Liver (tissue), 9 donors: ENCODE data around the gene TANGO6. TPM values are rescaled to one million over a fixed set of nuclear protein-coding genes. Genes with fewer than 3 reads are reported as not detected.

Source experiments
- DNase-seq: peaks from one replicate; pipeline ENCODE4 v3.0.0-alpha.2; 2017; ENCODE audit warnings: low spot score
- H3K27ac ChIP-seq, 2 donors: one replicate each; pipeline ENCODE4 v1.7.0; 2013; ENCODE audit warnings: inconsistent platforms in 2 of 2, low read length in 2 of 2, control low read depth in 1 of 2, low read depth in 1 of 2, mild to moderate bottlenecking in 1 of 2
- H3K27me3 ChIP-seq, 4 donors: one replicate each; pipeline versions ENCODE4 v1.6.1 to v1.7.0; 2013; ENCODE audit warnings: low read length in 3 of 4, inconsistent platforms in 1 of 4, mild to moderate bottlenecking in 1 of 4, moderate library complexity in 1 of 4; ENCODE audit not compliant: control insufficient read depth in 4 of 4, insufficient read depth in 4 of 4
- H3K36me3 ChIP-seq, 4 donors: one replicate each; pipeline versions ENCODE4 v1.6.1 to v1.7.0; 2013; ENCODE audit warnings: low read length in 3 of 4, mild to moderate bottlenecking in 3 of 4, low read depth in 1 of 4, moderate library complexity in 1 of 4; ENCODE audit not compliant: control insufficient read depth in 4 of 4, insufficient read depth in 3 of 4
- H3K4me1 ChIP-seq, 4 donors: one replicate each; pipeline versions ENCODE4 v1.6.1 to v1.7.0; 2013; ENCODE audit warnings: low read length in 3 of 4, mild to moderate bottlenecking in 3 of 4, moderate library complexity in 1 of 4; ENCODE audit not compliant: control insufficient read depth in 4 of 4, insufficient read depth in 4 of 4
- H3K4me3 ChIP-seq, 3 donors: one replicate each; pipeline versions ENCODE4 v1.6.1 to v1.7.0; 2013; ENCODE audit warnings: low read length in 3 of 3, control low read depth in 1 of 3, low read depth in 1 of 3, mild to moderate bottlenecking in 1 of 3
- H3K9ac ChIP-seq, 2 donors: one replicate each; pipeline ENCODE4 v1.7.0; 2013; ENCODE audit warnings: low read length in 2 of 2, mild to moderate bottlenecking in 2 of 2, moderate library complexity in 2 of 2, control low read depth in 1 of 2, low read depth in 1 of 2
- H3K9me3 ChIP-seq, 4 donors: one replicate each; pipeline versions ENCODE4 v1.6.1 to v1.7.0; 2013; ENCODE audit warnings: low read length in 3 of 4; ENCODE audit not compliant: control insufficient read depth in 4 of 4
- CTCF ChIP-seq: fragments of 150-350 bp; IDR thresholded peaks from 2 replicates; pipeline ENCODE4 v1.5.1; 2017; ENCODE audit warnings: improper control_type of control experiment, low read depth, low read length; ENCODE audit not compliant: missing input control
- EGR1 ChIP-seq, 2 donors: IDR thresholded peaks; 2 replicates each; pipeline ENCODE4 v1.6.1; 2016 to 2018; ENCODE audit warnings: antibody characterized with exemption in 2 of 2, low read depth in 2 of 2
- FOXA1 ChIP-seq: IDR thresholded peaks from 2 replicates; pipeline ENCODE4 v1.6.1; 2016; ENCODE audit warnings: antibody characterized with exemption
- FOXA2 ChIP-seq: IDR thresholded peaks from 2 replicates; pipeline ENCODE4 v1.6.1; 2016; ENCODE audit warnings: antibody characterized with exemption
- GABPA ChIP-seq, 2 donors: IDR thresholded peaks in 1 of 2; conservative IDR thresholded peaks in 1 of 2; 2 replicates each; pipeline ENCODE4 v1.6.1; 2016; ENCODE audit warnings: antibody characterized with exemption in 2 of 2, mild to moderate bottlenecking in 1 of 2, moderate library complexity in 1 of 2
- HNF4A ChIP-seq, 2 donors: conservative IDR thresholded peaks; 2 replicates each; pipeline ENCODE4 v1.6.1; 2016; ENCODE audit warnings: antibody characterized with exemption in 2 of 2, mild to moderate bottlenecking in 2 of 2
- HNF4G ChIP-seq: IDR thresholded peaks from 2 replicates; pipeline ENCODE4 v1.6.1; 2016; ENCODE audit warnings: antibody characterized with exemption
- JUND ChIP-seq, 2 donors: IDR thresholded peaks; 2 replicates each; pipeline ENCODE4 v1.6.1; 2016; ENCODE audit warnings: antibody characterized with exemption in 2 of 2
- MAX ChIP-seq: IDR thresholded peaks from 2 replicates; pipeline ENCODE4 v1.6.1; 2016; ENCODE audit warnings: antibody characterized with exemption
- NR2F2 ChIP-seq: IDR thresholded peaks from 2 replicates; pipeline ENCODE4 v1.6.1; 2016; ENCODE audit warnings: antibody characterized with exemption
- RAD21 ChIP-seq, 2 donors: IDR thresholded peaks; 2 replicates each; pipeline ENCODE4 v1.6.1; 2016; ENCODE audit warnings: antibody characterized with exemption in 2 of 2, mild to moderate bottlenecking in 2 of 2
- REST ChIP-seq: IDR thresholded peaks from 2 replicates; pipeline ENCODE4 v1.6.1; 2016; ENCODE audit warnings: antibody characterized with exemption, mild to moderate bottlenecking
- RXRA ChIP-seq, 2 donors: IDR thresholded peaks; 2 replicates each; pipeline ENCODE4 v1.6.1; 2017 to 2018; ENCODE audit warnings: antibody characterized with exemption in 2 of 2, mild to moderate bottlenecking in 1 of 2
- TAF1 ChIP-seq: conservative IDR thresholded peaks from 2 replicates; pipeline ENCODE4 v1.6.1; 2016; ENCODE audit warnings: antibody characterized with exemption, mild to moderate bottlenecking
- YY1 ChIP-seq: IDR thresholded peaks from 2 replicates; pipeline ENCODE4 v1.6.1; 2016; ENCODE audit warnings: antibody characterized with exemption, mild to moderate bottlenecking
- ZBTB33 ChIP-seq: IDR thresholded peaks from 2 replicates; pipeline ENCODE4 v1.6.1; 2016; ENCODE audit warnings: antibody characterized with exemption
- WGBS: extraction: QIAGEN DNeasy Blood & Tissue Kit; methylation state at CpG from one replicate; pipeline ENCODE4 v1.1.7; 2013; 5-methylcytosine and 5-hydroxymethylcytosine counted together
- polyA plus RNA-seq, 2 donors: library from polyadenylated mRNA; stranded (reverse) in 1 of 2; unstranded in 1 of 2; fragments of 200-250 nt in 1 of 2; fragments of >200 nt in 1 of 2; fragmentation: Nextera tagmentation in 1 of 2; extraction: Ambion mirVana in 1 of 2; gene quantifications; one replicate each; pipeline versions ENCODE4 v1.2.1 to v1.2.3, GENCODE V29; 2013 to 2015
- total RNA-seq, 2 donors: library from RNA; depleted of rRNA; stranded (reverse); fragments of >200 nt; gene quantifications; one replicate each; pipeline ENCODE4 v1.2.3, GENCODE V29; 2014
- donor health status: healthy.
- donor health status: healthy.
- donor health status: healthy.
- donor health status: healthy.
- donor health status: healthy.

Gene TANGO6
- total and polyA plus RNA-seq, 4 donors = 6.8 to 40.6 (median 10.5) TPM

- Histone ChIP-seq H3K27ac (no peak overlapping the region), H3K9ac (no peak overlapping the region), H3K36me3 (peaks cover 0 to 9% (median under 1%) of the 10 kb centered on the region in 4 donors), H3K4me3 (no peak overlapping the region), H3K27me3 (no peaks in the 10 kb centered on the region), H3K4me1 (peaks cover 12 to 38% (median 24%) of the 10 kb centered on the region in 4 donors), H3K9me3 (no peaks in the 10 kb centered on the region)
- DNase-seq = no peak
- 85% methylated on average over 9 of the region's 9 CpGs for WGBS
- no peak for TF ChIP-seq NR2F2
- no peak for TF ChIP-seq CTCF
- TF ChIP-seq GABPA (IDR thresholded peaks at IDR 0.05 in 1 of 2, conservative IDR thresholded peaks at IDR 0.05 in 1 of 2) = no peak
- TF ChIP-seq REST = no peak
- TF ChIP-seq JUND (IDR thresholded peaks at IDR 0.05) = no peak
- no peak for TF ChIP-seq YY1
- no peak for TF ChIP-seq ZBTB33
- TF ChIP-seq TAF1 = no peak
- no peak for TF ChIP-seq EGR1 (IDR thresholded peaks at IDR 0.05; ENCODE audit: low read depth in 2 of 2)
Observed at GRCh38 chr16:69108064-69108904, 265.0 kb downstream of the TANGO6 start.

DNA sequence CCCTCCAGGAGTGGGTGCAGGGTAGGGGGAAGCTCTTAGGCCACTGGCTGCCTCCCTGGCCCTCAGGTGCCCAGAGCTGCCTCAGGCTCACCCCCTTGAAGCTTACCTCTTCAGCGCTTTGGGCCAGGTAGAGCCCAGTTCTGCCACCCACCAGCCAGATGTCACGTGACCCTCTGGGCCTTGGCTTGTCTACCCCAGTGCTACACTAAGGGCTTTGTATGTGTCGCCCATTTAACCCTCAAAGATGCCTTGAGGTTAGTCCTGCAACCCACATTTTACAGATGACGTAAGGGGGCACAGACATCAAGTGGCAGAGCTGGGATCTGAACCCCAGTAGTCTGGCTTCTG lies 265.5 kb downstream of the TANGO6 start:
- no peak for DNase-seq
- H3K9ac ChIP-seq = no peak overlapping the region
- H3K9me3 ChIP-seq = no peaks in the 10 kb centered on the region
- 94% methylated on average over 4 of the region's 4 CpGs for WGBS
- H3K27ac ChIP-seq = no peak overlapping the region
- H3K4me1 ChIP-seq = peaks cover 12 to 38% (median 24%) of the 10 kb centered on the region in 4 donors
- H3K27me3 ChIP-seq = no peaks in the 10 kb centered on the region
- TF ChIP-seq RAD21 (IDR thresholded peaks at IDR 0.05) = no peak
- TF ChIP-seq NR2F2 = no peak
- TF ChIP-seq HNF4A (conservative IDR thresholded peaks at IDR 0.05) = no peak
- TF ChIP-seq EGR1 (IDR thresholded peaks at IDR 0.05; ENCODE audit: low read depth in 2 of 2) = no peak
- no peak for TF ChIP-seq FOXA2
- TF ChIP-seq FOXA1 = no peak
- no peak for TF ChIP-seq RXRA (IDR thresholded peaks at IDR 0.05)
- TF ChIP-seq CTCF = no peak
- TF ChIP-seq HNF4G = no peak
- TF ChIP-seq MAX = no peak
- H3K4me3 ChIP-seq = no peak overlapping the region
- peaks cover 0 to 10% (median under 1%) of the 10 kb centered on the region in 4 donors for H3K36me3 ChIP-seq
